Muscle layer of colon (tissue), 2 donors: ENCODE measurements around the gene TMUB1.

ENCODE experiments used
- H3K27ac ChIP-seq: one replicate; pipeline ENCODE4 v1.7.0; 2013; ENCODE audit warnings: low read depth, mild to moderate bottlenecking, low read length, moderate library complexity
- H3K27me3 ChIP-seq, 2 donors: one replicate each; pipeline ENCODE4 v1.7.0; 2013; ENCODE audit warnings: low read length in 2 of 2, mild to moderate bottlenecking in 2 of 2; ENCODE audit not compliant: insufficient read depth in 2 of 2, control insufficient read depth in 1 of 2
- H3K36me3 ChIP-seq: one replicate; pipeline ENCODE4 v1.7.0; 2013; ENCODE audit warnings: mild to moderate bottlenecking, low read length; ENCODE audit not compliant: insufficient read depth
- H3K4me1 ChIP-seq: one replicate; pipeline ENCODE4 v1.7.0; 2013; ENCODE audit warnings: mild to moderate bottlenecking, low read length; ENCODE audit not compliant: insufficient read depth
- H3K4me3 ChIP-seq, 2 donors: one replicate each; pipeline ENCODE4 v1.7.0; 2013; ENCODE audit warnings: low read length in 2 of 2, low read depth in 1 of 2, mild to moderate bottlenecking in 1 of 2, moderate library complexity in 1 of 2
- H3K9ac ChIP-seq: one replicate; pipeline ENCODE4 v1.7.0; 2013; ENCODE audit warnings: low read length
- H3K9me3 ChIP-seq: one replicate; pipeline ENCODE4 v1.7.0; 2013; ENCODE audit warnings: mild to moderate bottlenecking, low read length
- donor health status: abdominal sarcoma.
- donor health status: Adenocarcinoma of cecum.

TMUB1 gene

GRCh38 chr7:151083071-151083823 is at the start of gene TMUB1:
TMUB1 (minus strand) TSS chr7:151083493; CDS start chr7:151082563, 930 bp downstream.
- peaks cover 48% of the 10 kb centered on the region for H3K4me1 ChIP-seq
- H3K36me3 ChIP-seq = no peaks in the 10 kb centered on the region

GRCh38 chr7:151132461-151133205 is 49.3 kb upstream of the TMUB1 start:
- Histone ChIP-seq H3K4me3 (no peak overlapping the region), H3K9ac (no peak overlapping the region), H3K36me3 (peaks cover 70% of the 10 kb centered on the region), H3K9me3 (no peaks in the 10 kb centered on the region), H3K27ac (no peak overlapping the region), H3K4me1 (no peaks in the 10 kb centered on the region), H3K27me3 (no peaks in the 10 kb centered on the region)

More at GRCh38 chr7:151083071-151083823, at the start of gene TMUB1:
- Histone ChIP-seq H3K4me3 (peak within 1 kb of the TSS; percentile 65 to 84), H3K9ac (peak within 1 kb of the TSS; percentile 80), H3K27me3 (no peaks in the 10 kb centered on the region), H3K27ac (peak within 1 kb of the TSS; percentile 91), H3K9me3 (no peaks in the 10 kb centered on the region)

GRCh38 chr7:151131592-151132293 is 48.5 kb upstream of the TMUB1 start:
- H3K27ac ChIP-seq = no peak overlapping the region
- no peak overlapping the region for H3K9ac ChIP-seq
- no peaks in the 10 kb centered on the region for H3K4me1 ChIP-seq
- no peak overlapping the region for H3K4me3 ChIP-seq
- H3K27me3 ChIP-seq = no peaks in the 10 kb centered on the region
- peaks cover 69% of the 10 kb centered on the region for H3K36me3 ChIP-seq
- no peaks in the 10 kb centered on the region for H3K9me3 ChIP-seq

GRCh38 chr7:151131224-151131591 is 47.9 kb upstream of the TMUB1 start:
- H3K4me3 ChIP-seq = no peak overlapping the region
- H3K27ac ChIP-seq = no peak overlapping the region
- no peaks in the 10 kb centered on the region for H3K9me3 ChIP-seq
- no peaks in the 10 kb centered on the region for H3K27me3 ChIP-seq
- no peaks in the 10 kb centered on the region for H3K4me1 ChIP-seq
- no peak overlapping the region for H3K9ac ChIP-seq
- H3K36me3 ChIP-seq = peaks cover 64% of the 10 kb centered on the region

GRCh38 chr7:151130741-151131157 is 47.5 kb upstream of the TMUB1 start:
- peaks cover 59% of the 10 kb centered on the region for H3K36me3 ChIP-seq
- H3K9me3 ChIP-seq = no peaks in the 10 kb centered on the region
- H3K27ac ChIP-seq = no peak overlapping the region
- H3K27me3 ChIP-seq = no peaks in the 10 kb centered on the region
- no peak overlapping the region for H3K9ac ChIP-seq
- H3K4me1 ChIP-seq = no peaks in the 10 kb centered on the region
- no peak overlapping the region for H3K4me3 ChIP-seq

GRCh38 chr7:151129960-151130591 is 46.8 kb upstream of the TMUB1 start:
- no peak overlapping the region for H3K9ac ChIP-seq
- peaks cover 7% of the 10 kb centered on the region for H3K4me1 ChIP-seq
- no peaks in the 10 kb centered on the region for H3K9me3 ChIP-seq
- H3K27me3 ChIP-seq = no peaks in the 10 kb centered on the region
- H3K4me3 ChIP-seq = no peak overlapping the region
- H3K27ac ChIP-seq = no peak overlapping the region
- peaks cover 52% of the 10 kb centered on the region for H3K36me3 ChIP-seq

- H3K27me3 ChIP-seq = no peaks in the 10 kb centered on the region
- peaks cover 13% of the 10 kb centered on the region for H3K4me1 ChIP-seq
- H3K9ac ChIP-seq = no peak overlapping the region
- no peak overlapping the region for H3K4me3 ChIP-seq
- H3K36me3 ChIP-seq = peaks cover 52% of the 10 kb centered on the region
- H3K27ac ChIP-seq = no peak overlapping the region
- H3K9me3 ChIP-seq = no peaks in the 10 kb centered on the region
Observed at GRCh38 chr7:151129117-151129959, 46.0 kb upstream of the TMUB1 start.

GRCh38 chr7:151128716-151129115 is 45.4 kb upstream of the TMUB1 start:
- H3K4me3 ChIP-seq = no peak overlapping the region
- no peak overlapping the region for H3K27ac ChIP-seq
- H3K4me1 ChIP-seq = peaks cover 17% of the 10 kb centered on the region
- H3K36me3 ChIP-seq = peaks cover 49% of the 10 kb centered on the region
- H3K9ac ChIP-seq = no peak overlapping the region
- H3K9me3 ChIP-seq = no peaks in the 10 kb centered on the region
- no peaks in the 10 kb centered on the region for H3K27me3 ChIP-seq

GRCh38 chr7:151128144-151128543 is 44.9 kb upstream of the TMUB1 start:
- Histone ChIP-seq H3K4me1 (peaks cover 17% of the 10 kb centered on the region), H3K27ac (no peak overlapping the region), H3K36me3 (peaks cover 46% of the 10 kb centered on the region), H3K9me3 (no peaks in the 10 kb centered on the region), H3K9ac (no peak overlapping the region), H3K4me3 (no peak overlapping the region), H3K27me3 (no peaks in the 10 kb centered on the region)

- H3K4me1 ChIP-seq = peaks cover 17% of the 10 kb centered on the region
Observed at GRCh38 chr7:151126491-151127137, 43.3 kb upstream of the TMUB1 start.

More at GRCh38 chr7:151126491-151127137, 43.3 kb upstream of the TMUB1 start:
- H3K9ac ChIP-seq = no peak overlapping the region
- no peak overlapping the region for H3K27ac ChIP-seq
- peaks cover 41% of the 10 kb centered on the region for H3K36me3 ChIP-seq
- no peaks in the 10 kb centered on the region for H3K27me3 ChIP-seq
- H3K9me3 ChIP-seq = no peaks in the 10 kb centered on the region
- H3K4me3 ChIP-seq = no peak overlapping the region
